Transverse colon (tissue), 4 donors: ENCODE measurements around the gene CDK4. TPM values are rescaled to one million over a fixed set of nuclear protein-coding genes. Genes with fewer than 3 reads are reported as not detected.
A peak's percentile ranks its signal among the peaks of the same experiment; 100 is the strongest.

ENCODE experiments used
- DNase-seq: peaks from one replicate; pipeline ENCODE4 v3.0.0-alpha.2; 2019
- H3K27ac ChIP-seq, 4 donors: fragments of 200-600 bp; sonication (generic); 2 replicates each; pipeline ENCODE4 v1.5.1; 2016 to 2018; ENCODE audit warnings: inconsistent platforms in 4 of 4
- H3K27me3 ChIP-seq: fragments of 200-600 bp; sonication (generic); 2 replicates; pipeline ENCODE4 v1.5.1; 2017; ENCODE audit warnings: inconsistent platforms
- H3K36me3 ChIP-seq, 4 donors: fragments of 200-600 bp; sonication (generic); 2 replicates each; pipeline ENCODE4 v1.5.1; 2017 to 2019; ENCODE audit warnings: inconsistent platforms in 4 of 4
- H3K4me1 ChIP-seq, 4 donors: fragments of 200-600 bp; sonication (generic); 2 replicates each; pipeline ENCODE4 v1.5.1; 2017 to 2020; ENCODE audit warnings: inconsistent platforms in 4 of 4
- H3K4me3 ChIP-seq, 4 donors: fragments of 200-600 bp; sonication (generic); 1 replicate in 1 of 4; 2 replicates in 3 of 4; pipeline versions ENCODE4 v1.5.1 to v1.6.1; 2017 to 2019; ENCODE audit warnings: inconsistent platforms in 4 of 4
- H3K9me3 ChIP-seq, 2 donors: fragments of 200-600 bp; sonication (generic); 2 replicates each; pipeline ENCODE4 v1.5.1; 2017 to 2019; ENCODE audit warnings: inconsistent platforms in 2 of 2
- EP300 ChIP-seq: sonication (generic); formaldehyde crosslinking; IDR thresholded peaks from one replicate; pipeline ENCODE4 v1.6.1; 2017; ENCODE audit warnings: antibody characterized with exemption, low read depth
- POLR2A ChIP-seq: fragments of 450-650 bp; IDR thresholded peaks from one replicate; pipeline ENCODE4 v1.6.1; 2016; ENCODE audit warnings: antibody characterized with exemption, mild to moderate bottlenecking, moderate library complexity
- POLR2AphosphoS5 ChIP-seq, 3 donors: sonication (generic); formaldehyde crosslinking; IDR thresholded peaks; one replicate each; pipeline ENCODE4 v1.6.1; 2016; ENCODE audit warnings: antibody characterized with exemption in 3 of 3
- WGBS, 2 donors: methylation state at CpG; one replicate each; pipeline ENCODE4 v1.1.5; 2018; ENCODE audit warnings: low coverage in 1 of 2; 5-methylcytosine and 5-hydroxymethylcytosine counted together
- in situ Hi-C, 4 donors: fragments of 200-750 bp; cut with MboI; loops; one replicate each; pipeline versions ENCODE4 v1.15.0 to v1.15.1; 2017; ENCODE audit warnings: low sequenced_read_pairs in 3 of 4, low pct_ligation_motif_present in 1 of 4, low pct_unique_long_range_greater_than_20kb in 1 of 4
- intact Hi-C: fragments of 100-400 bp; cut with DNase I; formaldehyde crosslinking; loops from one replicate; pipeline ENCODE4 v1.15.1; 2023; ENCODE audit warnings: low total_unique reads
- total RNA-seq, 4 donors: library from RNA; depleted of rRNA; stranded (reverse); fragments of >200 nt; gene quantifications; one replicate each; pipeline ENCODE4 v1.1.0, GENCODE V29; 2016
- TF ChIP-seq, protein P1 (sequence below), 5 experiments: fragments of 200-600 bp in 3 of 5; fragments of 450-650 bp in 2 of 5; sonication (generic) in 3 of 5; IDR thresholded peaks; 1 replicate in 2 of 5; 2 replicates in 3 of 5; pipeline ENCODE4 v1.5.1; 2016 to 2017; ENCODE audit warnings: antibody characterized with exemption in 5 of 5, inconsistent platforms in 3 of 5, mild to moderate bottlenecking in 2 of 5, moderate library complexity in 1 of 5

The CDK4 gene
- total RNA-seq, 4 donors from 2014 or later, result 20.9 to 194 (median 47.8) TPM

DNA sequence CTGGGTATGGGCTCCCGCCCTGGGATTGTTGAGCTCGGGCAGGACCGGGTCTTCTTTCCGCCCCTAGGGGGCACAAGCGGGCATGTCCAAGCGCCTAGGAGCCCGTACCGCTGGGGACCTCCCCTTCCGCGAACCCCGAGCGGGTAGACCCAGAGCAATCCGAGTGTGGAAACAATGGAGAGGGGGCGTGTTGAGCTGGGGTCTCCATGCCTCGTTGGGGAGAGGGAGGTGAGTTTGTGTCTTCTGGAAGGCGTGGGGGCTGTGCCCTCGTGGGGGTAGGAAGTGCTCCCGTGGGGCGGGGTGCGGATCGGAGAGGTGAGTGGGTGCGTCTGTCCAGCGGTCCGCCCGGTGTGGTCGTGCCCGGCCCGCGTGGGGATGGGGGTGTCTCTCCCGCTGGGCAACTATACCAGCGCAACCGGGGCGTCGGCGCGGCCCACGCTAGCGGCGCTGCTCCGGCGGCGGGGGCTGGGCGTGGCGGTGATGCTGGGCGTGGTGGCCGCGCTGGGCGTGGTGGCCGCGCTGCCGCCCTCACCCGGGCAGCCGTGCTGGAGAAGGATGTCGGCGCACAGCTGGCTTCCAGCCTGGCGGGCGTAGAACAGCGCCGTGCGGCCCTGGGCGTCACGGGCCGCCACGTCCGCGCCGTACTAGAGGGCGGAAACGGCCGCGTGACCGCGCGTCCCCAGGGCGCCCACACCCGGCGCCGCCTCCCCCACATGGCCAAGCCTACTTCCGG is 25.8 kb downstream of the CDK4 start:
- Histone ChIP-seq H3K4me1 (peaks cover 3 to 17% (median 9%) of the 10 kb centered on the region in 4 donors), H3K4me3 (peak overlapping the region; percentile 2 to 59 (median 42)), H3K27me3 (peaks cover 23% of the 10 kb centered on the region), H3K9me3 (no peaks in the 10 kb centered on the region), H3K27ac (peak overlapping the region; percentile 23 to 70 (median 26)), H3K36me3 (no peaks in the 10 kb centered on the region)
- intact Hi-C loops, result no loop called here
- in situ Hi-C loops, result no loop called here
- WGBS, 2 donors, result 38% methylated on average over 77 of the region's 79 CpGs; no CpG with 5 or more reads in 1 of the 2 donors
- TF ChIP-seq, protein P1, sequence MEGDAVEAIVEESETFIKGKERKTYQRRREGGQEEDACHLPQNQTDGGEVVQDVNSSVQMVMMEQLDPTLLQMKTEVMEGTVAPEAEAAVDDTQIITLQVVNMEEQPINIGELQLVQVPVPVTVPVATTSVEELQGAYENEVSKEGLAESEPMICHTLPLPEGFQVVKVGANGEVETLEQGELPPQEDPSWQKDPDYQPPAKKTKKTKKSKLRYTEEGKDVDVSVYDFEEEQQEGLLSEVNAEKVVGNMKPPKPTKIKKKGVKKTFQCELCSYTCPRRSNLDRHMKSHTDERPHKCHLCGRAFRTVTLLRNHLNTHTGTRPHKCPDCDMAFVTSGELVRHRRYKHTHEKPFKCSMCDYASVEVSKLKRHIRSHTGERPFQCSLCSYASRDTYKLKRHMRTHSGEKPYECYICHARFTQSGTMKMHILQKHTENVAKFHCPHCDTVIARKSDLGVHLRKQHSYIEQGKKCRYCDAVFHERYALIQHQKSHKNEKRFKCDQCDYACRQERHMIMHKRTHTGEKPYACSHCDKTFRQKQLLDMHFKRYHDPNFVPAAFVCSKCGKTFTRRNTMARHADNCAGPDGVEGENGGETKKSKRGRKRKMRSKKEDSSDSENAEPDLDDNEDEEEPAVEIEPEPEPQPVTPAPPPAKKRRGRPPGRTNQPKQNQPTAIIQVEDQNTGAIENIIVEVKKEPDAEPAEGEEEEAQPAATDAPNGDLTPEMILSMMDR (IDR thresholded peaks at IDR 0.05), result peak; percentile 65 to 77 (median 73)
- no peak for TF ChIP-seq POLR2AphosphoS5 (IDR thresholded peaks at IDR 0.05)
- peak; percentile 87 for DNase-seq

DNA sequence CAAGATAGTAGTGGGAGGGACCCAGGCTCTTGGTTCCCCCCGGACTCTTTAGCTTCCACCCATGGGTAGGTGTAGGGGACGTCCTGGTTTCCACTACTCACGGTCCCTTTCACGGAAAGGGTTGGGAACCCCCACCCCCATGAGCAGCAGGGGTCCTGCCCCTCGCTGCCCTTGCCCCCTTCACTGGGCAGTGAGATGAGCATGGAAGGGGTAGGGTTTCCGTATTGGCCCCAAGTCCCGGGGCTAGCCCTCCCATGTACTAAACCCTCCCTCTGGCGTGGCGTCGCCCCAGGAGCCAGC is 26.3 kb downstream of the CDK4 start:
- Histone ChIP-seq H3K27me3 (peaks cover 20% of the 10 kb centered on the region), H3K4me3 (peak overlapping the region in 3 of 4 donors; percentile 28 to 59 (median 57)), H3K36me3 (no peaks in the 10 kb centered on the region), H3K27ac (peak overlapping the region in 2 of 4 donors; percentile 27 to 70), H3K4me1 (peaks cover 3 to 17% (median 9%) of the 10 kb centered on the region in 4 donors), H3K9me3 (no peaks in the 10 kb centered on the region)
- DNase-seq, result no peak
- TF ChIP-seq, protein P1 (IDR thresholded peaks at IDR 0.05), result no peak
- intact Hi-C loops, result no loop called here
- 35% methylated on average over 10 of the region's 10 CpGs; no CpG with 5 or more reads in 1 of the 2 donors for WGBS, 2 donors
- in situ Hi-C loops, result no loop called here

DNA sequence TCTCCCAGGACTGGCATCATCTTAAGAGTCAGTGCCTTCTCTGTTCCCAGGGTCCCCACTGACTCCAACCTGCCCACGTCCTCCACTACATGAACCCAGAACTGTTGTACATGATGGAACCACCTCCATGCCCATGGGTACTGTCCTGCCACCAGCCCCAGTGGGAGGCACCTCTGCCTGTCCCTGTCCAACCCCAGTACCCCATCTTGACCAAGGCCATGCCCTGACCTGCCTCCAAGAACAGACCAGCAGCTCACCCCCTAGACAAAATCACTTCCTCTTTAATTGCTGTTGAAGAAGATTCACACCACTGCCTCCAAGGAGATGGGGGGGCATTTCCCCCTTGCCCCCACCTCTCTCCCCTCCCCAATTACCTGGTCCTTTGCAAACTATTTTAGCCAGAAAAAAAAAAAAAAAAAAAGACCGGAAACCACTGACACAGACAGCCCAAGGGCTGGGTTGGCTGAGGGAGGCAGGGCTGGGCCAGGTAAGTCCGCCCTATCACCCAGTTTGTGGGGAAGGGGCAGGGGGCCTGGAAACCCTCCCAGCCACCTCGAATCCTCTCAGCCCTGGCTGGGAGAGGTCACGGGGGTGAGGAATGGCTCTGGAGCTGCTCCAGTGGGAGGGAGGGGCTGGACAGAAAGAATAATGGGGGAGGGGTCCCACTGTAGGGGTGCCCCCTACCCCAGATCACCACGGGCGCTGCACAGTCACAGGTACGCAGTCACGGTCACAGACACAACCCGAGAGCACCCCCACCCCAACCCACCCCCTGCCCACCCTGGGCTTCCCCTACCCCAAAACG is 27.0 kb downstream of the CDK4 start:
- peaks cover 20% of the 10 kb centered on the region for H3K27me3 ChIP-seq
- H3K4me1 ChIP-seq, result peaks cover 3 to 17% (median 9%) of the 10 kb centered on the region in 4 donors
- no peak overlapping the region for H3K27ac ChIP-seq
- no peaks in the 10 kb centered on the region for H3K9me3 ChIP-seq
- H3K4me3 ChIP-seq, result no peak overlapping the region
- WGBS, 2 donors, result 34 to 45% methylated on average over 3 to 11 of the region's 11 CpGs
- in situ Hi-C loops (no loop called here), intact Hi-C loops (no loop called here)
- no peak for DNase-seq
- H3K36me3 ChIP-seq, result peaks cover 0 to 3% (median 0%) of the 10 kb centered on the region in 4 donors
- TF ChIP-seq POLR2AphosphoS5 (IDR thresholded peaks at IDR 0.05), result no peak
- TF ChIP-seq POLR2A, result no peak
- TF ChIP-seq EP300, result no peak
- TF ChIP-seq, protein P1 (IDR thresholded peaks at IDR 0.05), result no peak

DNA sequence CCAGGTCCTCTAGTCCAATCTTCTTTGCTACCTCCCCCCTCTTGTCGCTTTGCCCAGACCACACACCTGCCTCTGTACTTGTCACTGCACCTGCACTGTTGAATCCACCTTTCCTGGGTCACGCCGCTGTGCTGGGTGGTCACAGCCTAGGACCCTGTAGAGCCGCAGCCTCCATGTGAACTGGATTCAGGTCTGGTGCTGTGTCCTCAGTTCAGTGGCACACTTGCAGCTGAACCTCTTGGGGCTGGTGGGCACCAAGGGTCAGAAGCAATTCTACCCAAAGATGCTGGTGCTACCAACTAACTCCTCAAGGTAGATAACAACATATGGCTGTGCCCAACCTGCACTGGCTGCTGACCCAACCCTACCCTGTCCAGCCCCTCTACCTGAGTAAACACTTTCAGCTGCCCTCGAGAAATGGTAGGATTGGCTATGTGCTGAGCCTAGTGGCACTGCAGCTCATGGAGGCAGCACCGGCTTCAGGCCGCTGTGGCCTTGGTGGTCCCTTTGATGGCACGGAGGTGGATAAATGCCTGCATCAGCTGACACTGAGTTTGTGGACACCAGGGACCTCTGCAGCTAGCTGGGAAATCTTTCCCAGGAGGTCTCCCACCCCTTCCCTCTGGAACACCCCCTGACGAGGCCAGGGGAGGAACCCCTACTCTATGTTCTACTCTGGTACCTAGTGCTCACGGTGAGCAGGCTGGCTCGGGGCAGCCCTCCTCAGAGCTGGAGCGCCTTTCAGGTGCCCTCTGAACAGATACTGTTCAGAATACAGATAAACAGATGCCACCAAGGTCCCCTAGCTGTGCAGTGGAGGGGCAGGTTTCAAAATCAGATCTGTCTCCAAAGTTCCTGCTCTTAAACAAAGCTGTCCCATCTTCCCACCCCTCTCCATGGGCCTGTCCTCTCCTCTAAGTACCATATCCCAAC is 27.8 kb downstream of the CDK4 start:
- in situ Hi-C loops (no loop called here), intact Hi-C loops (no loop called here)
- WGBS, 2 donors, result 81% methylated on average over 12 of the region's 12 CpGs; no CpG with 5 or more reads in 1 of the 2 donors

More for the DNA sequence above, 27.8 kb downstream of the CDK4 start:
- no peak for TF ChIP-seq EP300
- TF ChIP-seq POLR2A, result no peak
- TF ChIP-seq, protein P1 (IDR thresholded peaks at IDR 0.05), result no peak
- no peak for TF ChIP-seq POLR2AphosphoS5 (IDR thresholded peaks at IDR 0.05)
- peaks cover 0 to 8% (median 2%) of the 10 kb centered on the region in 4 donors for H3K36me3 ChIP-seq
- DNase-seq, result no peak
- H3K27ac ChIP-seq, result no peak overlapping the region
- H3K27me3 ChIP-seq, result peaks cover 20% of the 10 kb centered on the region
- H3K9me3 ChIP-seq, result no peaks in the 10 kb centered on the region
- no peak overlapping the region for H3K4me3 ChIP-seq
- peaks cover 3 to 17% (median 9%) of the 10 kb centered on the region in 4 donors for H3K4me1 ChIP-seq
